Activated CD8-positive, alpha-beta memory T cell treated with anti-CD3 and anti-CD28 coated beads for 24 hours (primary cell): ENCODE measurements around the gene RPS6KL1.
A peak's percentile ranks its signal among the peaks of the same experiment; 100 is the strongest.

ENCODE experiments used
- DNase-seq: peaks from one replicate; pipeline ENCODE4 v3.0.0-alpha.2; 2020

Gene RPS6KL1

DNA sequence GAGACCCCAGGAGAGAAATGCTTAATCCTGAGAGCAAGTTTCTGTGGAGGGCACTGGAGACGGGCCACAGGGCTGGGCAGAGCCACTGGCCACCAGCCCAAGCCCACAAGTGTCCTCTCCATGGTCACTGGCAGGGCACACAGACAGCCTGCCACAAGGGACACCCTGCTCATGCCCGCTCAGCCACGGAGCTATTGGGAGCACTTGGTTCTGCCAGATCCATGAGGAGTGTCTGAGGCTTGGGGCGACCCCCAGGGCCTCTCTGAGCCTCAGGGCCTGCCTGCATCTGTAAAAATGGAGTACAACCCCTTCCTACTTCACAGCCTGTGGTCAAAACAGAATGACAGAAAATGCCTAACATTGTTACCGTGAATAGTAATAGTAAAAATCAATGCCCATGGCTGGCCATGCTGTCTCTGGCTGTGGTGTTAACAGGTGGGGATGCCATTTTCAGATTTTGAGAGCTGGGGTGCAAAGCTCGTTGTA lies 29.2 kb upstream of the RPS6KL1 start:
- no peak for DNase-seq

DNA sequence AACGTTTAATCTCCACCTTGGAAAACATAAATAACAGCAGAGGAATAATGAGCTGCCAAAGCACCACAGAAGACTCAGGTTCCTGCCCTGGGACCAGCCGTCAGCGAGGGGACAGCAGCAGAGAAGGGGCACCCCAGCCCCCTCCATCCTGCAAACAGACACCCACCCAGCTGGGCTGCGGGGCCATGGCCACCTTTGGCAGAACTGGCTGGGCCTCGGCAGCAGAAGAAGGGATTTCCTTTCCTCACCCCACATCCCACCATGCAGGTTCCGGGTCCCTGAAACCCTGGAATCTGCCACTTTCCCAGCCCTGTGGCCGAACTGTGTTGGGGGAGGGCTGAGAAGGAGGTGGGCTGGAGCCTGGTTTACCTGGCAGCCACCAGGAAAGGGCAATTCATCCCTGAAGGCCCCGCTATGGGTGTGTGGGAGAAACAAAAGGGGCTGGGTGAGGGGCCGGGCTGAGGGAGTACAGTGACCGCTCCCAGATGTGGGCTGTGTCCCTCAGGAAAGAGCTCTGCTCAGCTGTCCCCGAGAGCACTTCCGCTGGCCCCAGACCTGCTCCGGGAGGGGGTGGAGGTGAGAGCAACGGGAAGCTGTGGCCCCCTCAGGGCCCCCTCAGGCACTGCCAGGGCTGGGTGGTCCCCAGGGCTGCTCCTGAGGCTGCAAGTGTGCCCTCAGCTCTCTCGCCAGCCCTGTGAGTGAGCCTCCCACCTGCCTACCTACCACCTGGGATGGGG lies 28.6 kb upstream of the RPS6KL1 start:
- no peak for DNase-seq

DNA sequence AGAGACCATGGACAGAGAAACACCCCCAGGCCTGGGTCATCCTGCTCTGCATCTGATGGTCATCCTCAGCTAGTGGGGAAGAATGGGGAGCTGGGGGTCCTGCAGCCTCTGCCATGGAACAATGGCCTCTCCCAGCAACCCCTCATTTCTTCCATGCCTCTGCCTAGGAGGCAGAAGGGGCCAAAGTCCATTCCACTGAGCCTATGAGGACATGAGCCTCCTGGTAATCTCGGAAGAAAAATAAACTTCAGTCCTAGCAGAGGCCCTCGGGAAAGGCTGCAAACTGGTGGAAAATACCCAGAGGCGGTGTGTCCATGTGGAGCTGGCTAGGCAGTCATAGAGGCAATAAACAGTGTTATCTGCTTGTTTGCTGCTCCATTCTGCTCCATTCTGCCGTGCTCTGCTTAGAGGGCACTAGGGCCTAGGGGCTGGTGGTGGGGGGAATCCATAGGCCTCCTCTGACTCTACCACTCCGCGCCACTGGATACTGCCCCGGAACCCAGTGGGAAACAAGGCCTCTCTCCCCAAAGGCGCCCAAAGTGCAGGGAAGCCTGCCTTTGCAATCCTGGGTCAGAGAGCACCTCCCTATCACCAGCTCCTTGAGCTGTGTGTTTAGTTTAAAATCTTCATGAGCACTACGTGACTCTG lies 27.9 kb upstream of the RPS6KL1 start:
- DNase-seq = no peak

DNA sequence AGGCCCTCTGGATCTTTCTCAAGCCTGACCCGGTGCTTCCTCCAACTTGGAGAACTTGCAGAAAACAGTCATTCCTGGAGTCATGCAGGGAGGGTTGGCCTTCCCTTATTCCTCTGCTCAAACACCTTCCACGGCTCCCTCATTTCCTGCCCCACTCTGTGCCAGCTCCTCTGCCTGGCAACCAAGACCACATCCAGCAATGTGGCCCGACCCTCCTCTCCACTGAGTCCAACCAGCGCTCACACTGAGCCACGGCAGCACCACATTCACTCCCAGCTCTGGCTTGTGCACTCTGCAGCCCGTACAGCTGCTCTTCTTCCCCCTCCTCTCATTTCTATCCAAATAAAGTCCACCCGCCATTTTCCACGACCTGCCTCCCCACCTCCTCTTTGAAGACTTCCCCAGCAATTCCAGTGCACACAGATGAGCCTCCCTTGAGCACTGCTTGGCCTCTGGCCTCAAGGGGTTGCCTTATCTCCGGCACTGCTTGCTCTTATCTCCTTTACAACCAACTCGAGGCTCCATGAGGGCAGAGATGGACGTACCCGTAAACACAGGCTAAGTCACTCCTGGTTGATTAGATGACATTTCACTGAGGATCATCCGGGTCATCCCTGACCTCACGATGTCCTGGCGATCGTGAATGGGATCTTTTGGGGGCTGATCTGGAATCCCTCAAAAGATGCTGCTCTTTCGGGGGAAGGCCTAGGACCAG lies 27.0 kb upstream of the RPS6KL1 start:
- no peak for DNase-seq

DNA sequence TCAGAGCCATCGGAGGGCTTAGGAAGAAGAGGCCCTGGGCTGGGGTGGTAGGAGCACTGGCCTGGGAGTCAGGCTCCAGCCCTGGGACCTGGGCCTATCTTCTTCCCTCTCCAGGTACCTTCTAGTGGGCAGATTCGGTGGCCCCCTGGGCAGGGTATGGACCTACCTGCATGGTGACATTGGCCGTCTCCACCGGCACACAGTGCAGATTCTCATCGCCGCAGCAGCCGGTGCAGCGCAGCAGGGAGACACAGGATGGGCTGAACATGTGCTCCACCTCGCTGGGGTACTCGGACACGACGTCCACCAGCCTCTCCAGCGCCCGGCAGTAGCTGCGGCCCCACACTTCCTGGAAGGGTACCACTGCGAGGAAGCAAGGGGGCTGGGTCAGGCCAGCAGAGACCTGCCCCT lies 26.1 kb upstream of the RPS6KL1 start:
- DNase-seq = no peak

DNA sequence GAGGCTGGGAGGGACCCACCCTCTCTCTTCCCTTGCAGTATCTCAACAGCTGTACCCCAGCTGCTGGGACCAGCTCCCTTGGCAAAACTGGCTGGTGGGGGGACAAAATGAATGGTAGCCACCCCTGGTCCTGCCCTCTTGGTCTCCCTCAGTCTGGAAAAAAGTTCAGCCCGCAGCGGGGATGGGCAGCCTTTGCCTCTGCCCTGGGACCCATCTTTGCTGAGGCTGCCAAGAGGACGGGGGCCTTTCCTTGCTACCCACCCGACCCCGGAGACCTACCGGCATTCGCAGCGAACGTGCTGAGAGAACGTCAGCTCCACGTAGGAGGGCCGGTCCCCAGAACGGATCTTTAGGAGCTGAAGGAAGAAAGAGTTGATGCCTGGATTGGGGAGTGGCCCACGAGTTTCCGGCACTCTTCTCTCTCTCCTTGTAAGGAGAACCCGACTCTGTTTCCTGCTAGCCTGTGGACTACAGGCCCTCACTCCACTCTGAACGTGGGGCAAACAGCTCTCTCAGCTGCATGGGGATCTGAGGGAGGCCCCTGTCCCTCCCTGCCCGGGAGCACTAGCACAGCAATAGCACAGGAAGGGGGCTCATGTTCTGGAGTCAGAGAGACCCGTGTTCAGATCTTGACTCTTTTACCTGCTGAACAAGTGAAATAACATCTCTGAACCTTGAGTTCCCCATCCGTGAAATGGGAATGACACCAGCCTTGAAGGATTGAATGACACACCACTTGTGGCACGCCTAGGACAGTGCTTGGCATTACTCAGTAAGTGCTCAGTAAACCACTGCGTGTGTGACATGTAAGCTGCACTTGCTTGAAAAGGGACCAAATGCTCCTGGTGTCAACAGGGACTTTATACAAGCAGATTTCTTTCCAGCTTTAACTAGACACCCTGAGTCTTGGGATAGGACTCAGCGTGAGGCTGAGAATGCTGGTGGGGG lies 25.4 kb upstream of the RPS6KL1 start:
- no peak for DNase-seq

DNA sequence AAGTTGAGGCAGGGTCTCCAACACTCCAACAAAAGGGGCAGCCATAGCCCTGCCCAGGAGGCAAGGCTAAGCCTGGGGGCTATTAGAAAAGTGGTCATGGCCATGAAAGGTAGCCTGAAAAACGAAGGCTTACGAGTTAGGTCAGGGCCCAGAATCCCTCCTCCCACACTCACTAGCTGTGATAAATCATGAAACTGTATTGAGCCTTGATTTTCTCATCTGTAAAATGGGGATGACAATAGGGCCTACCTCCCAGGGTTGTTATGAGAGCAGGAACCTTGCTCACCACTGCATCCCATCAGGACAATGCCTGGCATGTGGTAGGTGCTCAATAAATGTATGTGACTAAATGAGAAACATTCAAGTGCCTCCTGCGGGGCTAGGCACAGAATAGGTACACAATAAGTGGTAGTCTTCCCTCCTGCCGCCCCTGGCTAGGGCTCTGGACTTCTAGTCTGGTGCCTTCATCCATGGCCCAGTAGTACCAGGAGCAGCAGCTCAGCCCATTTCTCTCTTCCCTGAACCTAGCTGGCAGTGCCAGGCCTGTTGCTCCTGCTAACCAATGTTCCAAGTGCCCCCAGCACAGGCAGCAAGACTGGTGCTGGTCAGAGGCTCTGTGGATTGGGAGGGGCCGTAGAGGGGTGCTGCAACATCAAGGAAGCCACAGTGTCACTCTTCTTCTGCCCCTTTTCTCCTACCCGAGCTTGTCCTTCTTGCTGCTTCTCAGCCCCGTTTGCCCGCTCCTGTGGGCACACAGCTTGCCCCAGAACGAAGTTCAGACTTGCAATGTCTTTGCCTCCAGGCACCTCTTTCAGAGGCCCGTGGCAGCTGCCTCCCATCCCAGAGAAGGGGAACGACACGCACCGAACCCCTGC lies 24.5 kb upstream of the RPS6KL1 start:
- no peak for DNase-seq

DNA sequence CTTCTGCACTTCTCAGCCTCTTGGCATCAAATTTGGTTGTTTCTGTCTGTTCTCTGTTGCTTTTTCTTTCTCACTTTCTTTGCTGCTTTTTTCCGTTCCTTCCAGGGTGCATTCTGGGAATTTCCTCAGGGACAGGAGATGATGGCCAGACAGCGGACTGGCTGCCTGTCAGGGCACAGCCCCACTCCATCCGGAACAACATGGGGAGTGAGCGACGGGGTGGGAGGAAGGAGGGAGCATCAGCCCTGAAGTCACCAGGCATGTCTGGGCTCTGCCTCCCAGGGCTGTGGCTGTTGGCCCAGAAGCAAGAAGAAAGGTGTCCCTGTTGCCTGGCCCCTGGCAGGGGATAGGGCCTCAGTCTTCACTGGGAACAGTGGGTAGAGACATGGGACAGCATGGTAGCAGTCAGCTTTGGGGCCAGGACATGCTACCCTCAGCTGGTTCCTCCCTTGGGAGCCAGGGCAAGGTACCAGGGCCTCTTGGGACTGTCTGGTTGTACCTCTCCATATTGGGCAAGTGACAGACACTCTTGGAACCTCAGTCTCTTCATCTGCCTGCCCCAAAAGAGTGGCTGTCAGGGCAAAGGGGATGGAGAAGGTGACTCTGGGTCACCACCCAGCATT lies 23.7 kb upstream of the RPS6KL1 start:
- no peak for DNase-seq

DNA sequence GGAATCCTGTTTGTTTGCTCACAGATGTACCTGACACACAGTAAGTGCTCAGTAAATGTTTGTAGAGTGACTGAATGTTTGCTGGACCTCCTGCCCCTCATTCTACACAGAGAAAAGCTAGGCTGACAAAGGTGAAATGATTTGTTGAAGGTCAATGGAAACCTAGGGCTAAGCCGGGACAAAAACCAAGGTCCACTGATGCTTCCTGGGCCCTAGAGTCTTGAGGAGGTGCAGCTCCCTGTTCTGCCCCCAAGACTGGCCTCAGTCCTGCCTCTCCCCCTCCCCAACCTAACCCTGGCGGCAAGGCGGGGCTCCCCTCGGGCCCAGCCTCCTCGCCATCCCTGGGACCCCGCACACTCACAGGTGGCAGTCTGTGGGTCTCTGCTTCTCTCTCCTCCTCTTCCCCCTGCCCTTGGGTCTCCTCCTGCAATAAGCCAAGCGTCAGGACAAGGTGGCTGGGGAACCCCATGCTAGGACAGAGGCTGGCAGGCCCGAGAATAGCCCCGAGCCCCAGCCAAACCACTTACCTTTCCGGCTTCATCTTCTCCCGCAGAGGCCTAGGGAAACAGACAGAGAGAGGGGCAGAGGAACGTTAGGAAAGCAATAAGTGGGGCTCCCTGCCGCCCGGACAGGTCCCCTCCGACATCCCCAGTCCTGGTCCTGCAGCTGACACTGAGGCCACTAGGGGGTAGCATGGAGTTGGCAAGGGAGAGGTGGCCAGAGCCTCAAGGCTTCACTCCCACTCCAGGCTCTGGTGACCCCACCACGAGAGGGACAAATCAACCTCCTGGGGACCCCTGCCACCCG lies 23.0 kb upstream of the RPS6KL1 start:
- peak; percentile 88 for DNase-seq

DNA sequence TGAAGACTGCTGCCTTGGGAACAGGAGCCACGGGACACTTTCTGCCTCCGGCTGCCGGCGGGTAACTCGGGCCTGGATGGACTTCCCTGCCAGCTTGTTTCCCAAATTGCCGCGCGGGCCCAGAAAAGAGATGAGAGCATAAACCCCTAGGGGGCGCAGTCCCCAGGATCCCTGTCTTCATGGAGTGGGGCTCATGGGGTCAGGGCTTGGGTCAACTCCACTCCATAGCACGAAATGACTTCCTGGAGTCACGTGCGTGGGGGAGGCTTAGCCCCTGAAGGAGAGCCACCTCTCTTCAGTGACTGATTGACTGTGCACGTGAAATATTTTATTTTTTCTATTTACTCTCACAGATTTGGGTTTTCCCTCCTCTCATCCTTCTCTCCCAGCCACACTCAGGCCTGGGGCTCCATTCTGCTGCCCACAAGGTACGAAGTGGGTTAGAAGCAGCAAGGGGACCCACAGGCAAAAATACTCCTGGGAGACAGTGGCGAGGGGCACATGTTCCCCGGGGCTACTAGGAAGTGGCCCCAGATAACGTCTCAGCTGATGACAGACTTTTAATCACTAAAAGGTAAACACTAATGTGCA lies 22.3 kb upstream of the RPS6KL1 start:
- no peak for DNase-seq

DNA sequence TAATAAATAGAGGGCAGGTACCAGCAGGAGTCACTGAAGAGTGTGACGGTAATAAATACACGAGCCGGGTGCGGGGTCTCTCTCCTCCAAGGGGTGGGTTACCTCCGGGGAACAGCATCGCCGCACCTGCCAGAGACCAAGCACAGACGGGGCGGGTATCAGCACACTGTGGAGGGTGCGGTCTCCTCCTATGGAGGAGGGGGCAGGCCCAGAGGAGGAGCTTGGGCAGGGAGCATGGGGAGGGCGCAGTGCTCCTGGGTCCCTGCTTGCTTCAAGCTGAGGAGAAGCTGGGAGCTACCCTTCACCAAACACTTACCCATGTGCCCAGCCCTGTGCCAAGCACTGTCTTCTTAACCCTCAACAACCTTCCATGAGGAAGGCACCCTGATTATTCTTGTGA lies 19.5 kb upstream of the RPS6KL1 start:
- DNase-seq = no peak

DNA sequence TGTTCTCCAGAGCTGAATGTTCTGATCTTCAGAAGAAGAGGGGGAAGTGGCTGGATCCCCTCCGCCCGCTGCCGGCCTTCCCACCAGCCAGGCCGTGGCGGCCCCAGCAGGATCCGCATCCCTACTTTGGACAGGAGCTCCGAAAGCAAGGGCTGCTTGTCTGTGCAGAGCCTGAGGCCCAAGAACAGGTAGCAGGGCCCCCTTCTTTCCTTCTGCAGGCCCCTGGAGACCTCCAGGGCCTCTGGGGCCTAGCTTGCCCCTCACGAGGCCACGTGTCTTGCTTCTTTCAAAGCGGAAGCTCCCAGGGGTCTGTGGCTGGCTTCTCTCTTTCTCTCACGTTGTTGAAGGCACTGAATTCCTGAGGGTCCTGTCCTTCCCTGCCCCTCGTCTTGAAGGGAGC lies 19.1 kb upstream of the RPS6KL1 start:
- no peak for DNase-seq

DNA sequence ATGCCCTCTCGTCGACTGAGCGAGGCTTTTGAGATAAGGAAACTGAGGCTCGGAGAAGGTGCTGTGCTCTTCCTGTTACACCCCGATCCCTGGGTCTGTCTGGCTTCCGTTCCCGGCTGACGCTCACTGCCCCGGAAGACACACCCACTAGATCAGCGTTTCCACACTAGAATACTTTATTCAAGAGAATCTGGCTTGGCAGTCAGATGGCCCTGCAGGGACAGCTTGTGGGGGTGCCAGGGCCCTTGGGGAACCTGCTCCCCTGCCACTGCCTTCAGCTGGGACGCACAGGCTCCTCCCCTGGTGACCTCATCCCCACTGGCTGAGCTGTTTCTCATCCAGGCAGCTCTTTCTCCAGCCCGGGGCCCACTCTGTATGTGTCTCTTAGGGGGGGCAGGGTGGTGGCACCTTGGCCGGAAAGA lies 18.6 kb upstream of the RPS6KL1 start:
- DNase-seq = peak; percentile 83

DNA sequence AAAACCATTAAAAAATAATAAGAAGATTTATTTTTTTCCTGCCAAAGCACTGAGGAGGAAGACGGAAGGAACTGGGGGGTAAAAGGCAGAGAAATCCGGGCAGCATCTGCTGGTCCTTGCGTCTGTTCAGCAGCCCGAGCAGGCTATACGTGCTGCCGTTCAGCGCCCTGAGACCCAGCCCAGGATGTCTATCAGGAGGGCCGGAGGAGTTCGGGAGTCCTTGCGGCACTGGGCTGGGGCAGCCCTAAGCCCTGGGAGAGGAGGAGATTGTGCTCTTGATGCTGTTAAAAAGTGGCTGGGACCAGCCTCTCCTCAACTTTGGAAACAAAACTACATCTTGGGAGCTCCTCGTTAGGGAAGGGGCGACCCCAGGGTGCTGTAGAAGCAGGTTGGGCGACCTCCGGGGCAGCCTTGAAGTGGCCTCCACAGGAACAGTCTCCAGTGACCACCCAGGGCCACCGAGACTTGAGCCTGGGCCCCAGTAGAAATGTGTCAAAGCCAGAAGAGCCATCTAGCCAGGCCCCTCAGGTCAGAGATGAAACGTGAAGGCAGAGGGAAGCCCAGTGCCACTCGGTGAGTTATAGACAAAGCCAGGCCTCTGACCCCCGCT lies 18.0 kb upstream of the RPS6KL1 start:
- DNase-seq = no peak

DNA sequence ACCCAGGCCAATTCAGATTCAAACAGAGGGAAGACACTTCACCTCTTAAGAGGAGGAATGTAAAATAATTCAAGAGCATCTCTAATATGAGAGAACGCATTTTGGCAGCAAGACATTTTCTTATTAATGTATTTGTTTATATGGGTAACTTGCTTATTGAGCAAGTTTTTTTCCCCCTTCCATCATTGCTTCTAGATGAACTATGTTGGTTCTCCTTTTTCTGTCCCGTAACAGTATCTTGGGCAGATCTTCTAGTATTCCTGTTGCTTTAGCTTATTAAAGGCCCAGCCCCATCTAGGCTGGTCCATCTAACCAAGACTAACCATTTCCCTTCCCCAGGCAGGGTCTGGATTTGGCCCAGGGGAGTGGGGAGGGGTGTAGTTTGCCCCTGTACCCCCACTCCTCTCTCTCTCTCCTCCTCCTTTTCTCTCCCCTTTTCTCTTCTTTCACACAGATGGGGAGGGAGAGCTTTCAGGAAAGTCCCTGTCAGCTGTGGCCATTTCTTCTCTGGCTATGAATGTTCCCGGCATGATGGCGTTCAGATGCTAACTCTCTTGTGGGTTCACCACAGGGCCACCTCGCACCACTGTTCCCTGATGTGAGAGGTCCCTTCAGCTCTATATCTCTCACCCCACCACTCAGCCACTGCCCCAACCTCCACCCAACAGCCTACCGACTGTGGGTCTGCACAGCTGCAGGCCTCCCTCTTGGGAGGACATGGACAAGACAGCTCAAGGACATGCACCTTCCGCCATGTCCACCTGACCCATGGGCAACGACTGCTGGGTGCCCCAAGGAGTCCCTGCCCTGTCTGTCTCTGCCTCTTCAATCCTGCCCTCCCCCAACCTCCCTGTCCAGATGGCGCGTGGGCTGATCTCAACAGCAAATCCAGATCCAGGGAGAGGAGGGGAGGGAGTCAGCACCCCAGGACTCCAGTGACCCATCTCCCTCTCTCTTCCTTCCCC lies 15.8 kb upstream of the RPS6KL1 start:
- no peak for DNase-seq

DNA sequence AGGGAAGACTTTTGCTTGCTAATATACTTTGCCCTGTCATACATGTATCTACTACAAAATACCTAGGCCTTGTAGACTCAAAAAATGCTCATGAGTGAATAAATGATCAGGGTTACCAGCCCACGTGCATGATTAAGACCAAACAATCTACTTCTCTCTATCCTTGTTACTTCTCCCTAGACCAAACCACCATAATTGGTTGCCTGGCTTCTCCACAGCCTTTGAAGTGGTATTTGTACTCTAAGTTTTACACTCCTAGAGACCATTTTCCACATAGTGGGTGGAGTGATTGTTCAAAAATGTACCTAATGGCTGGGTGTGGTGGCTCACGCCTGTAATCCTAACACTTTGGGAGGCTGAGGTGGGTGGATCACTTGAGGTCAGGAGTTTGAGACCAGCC lies 14.1 kb upstream of the RPS6KL1 start:
- no peak for DNase-seq

DNA sequence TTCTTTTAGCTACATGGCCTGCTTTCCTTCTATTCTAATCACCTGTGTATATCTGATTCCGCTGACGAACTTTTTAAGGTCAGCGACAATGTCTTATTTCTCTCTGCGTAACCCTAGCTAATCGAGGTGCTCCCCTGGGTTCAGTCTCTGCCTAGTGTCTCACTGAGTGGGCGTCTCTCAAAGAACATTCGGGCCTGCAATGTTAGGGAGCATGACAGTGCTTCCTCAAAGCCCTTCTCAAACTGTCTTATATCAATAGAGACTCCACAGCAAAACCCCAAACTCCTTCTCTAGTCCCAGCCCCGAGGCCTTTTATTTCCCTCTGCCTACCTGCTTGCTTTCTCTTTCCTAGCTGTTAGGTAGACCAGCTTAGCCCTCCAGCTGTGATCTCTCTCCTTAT lies 13.7 kb upstream of the RPS6KL1 start:
- no peak for DNase-seq

DNA sequence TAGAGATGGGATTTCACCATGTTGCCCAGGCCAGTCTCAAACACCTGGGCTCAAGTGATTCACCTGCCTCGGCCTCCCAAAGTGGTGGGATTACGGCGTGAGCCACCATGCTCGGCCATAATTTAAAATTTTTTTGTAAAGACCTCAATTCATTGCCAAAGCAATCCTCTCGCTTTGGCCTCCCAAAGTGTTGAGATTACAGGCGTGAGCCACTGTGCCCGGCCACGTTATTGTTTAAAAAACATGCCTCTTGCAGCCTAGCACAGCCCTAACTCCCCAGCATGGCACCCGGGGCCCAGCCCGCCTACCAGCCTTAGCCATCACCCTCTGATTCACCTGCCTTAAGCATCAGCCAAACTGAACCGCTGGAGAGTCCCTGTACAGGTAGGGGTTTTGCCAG lies 13.1 kb upstream of the RPS6KL1 start:
- no peak for DNase-seq

DNA sequence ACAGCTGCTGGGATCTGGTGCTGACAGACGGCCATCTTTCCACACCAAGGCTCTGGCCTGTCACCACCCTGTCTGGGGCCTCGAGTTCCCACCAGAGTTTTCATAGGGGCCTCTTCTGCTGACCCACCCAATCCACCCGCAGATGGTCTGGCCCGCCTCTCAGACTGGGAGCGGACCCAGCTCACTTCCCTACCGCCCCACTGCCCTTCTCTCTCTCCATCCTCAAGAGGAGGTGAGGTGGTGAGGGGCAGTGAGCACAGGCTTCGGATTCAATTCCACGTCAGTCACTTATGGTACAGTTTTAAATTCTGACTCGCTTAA lies 12.3 kb upstream of the RPS6KL1 start:
- DNase-seq = no peak
